Gastrocnemius medialis (tissue), 4 donors: ENCODE data around the gene CCL1.

ENCODE experiments used
- POLR2A ChIP-seq, 2 donors: fragments of 450-650 bp; IDR thresholded peaks; one replicate each; pipeline ENCODE4 v1.6.1; 2017; ENCODE audit warnings: antibody characterized with exemption in 2 of 2, mild to moderate bottlenecking in 2 of 2, moderate library complexity in 2 of 2
- TF ChIP-seq, protein P1 (sequence below), 5 experiments: fragments of 450-650 bp in 3 of 5; fragments of 200-600 bp in 2 of 5; sonication (generic) in 2 of 5; IDR thresholded peaks in 4 of 5; conservative IDR thresholded peaks in 1 of 5; 1 replicate in 4 of 5; 2 replicates in 1 of 5; pipeline ENCODE4 v1.5.1; 2016 to 2019; ENCODE audit warnings: antibody characterized with exemption in 5 of 5, mild to moderate bottlenecking in 3 of 5, moderate library complexity in 3 of 5

- TF ChIP-seq POLR2A (IDR thresholded peaks at IDR 0.05) = no peak
- TF ChIP-seq, protein P1, sequence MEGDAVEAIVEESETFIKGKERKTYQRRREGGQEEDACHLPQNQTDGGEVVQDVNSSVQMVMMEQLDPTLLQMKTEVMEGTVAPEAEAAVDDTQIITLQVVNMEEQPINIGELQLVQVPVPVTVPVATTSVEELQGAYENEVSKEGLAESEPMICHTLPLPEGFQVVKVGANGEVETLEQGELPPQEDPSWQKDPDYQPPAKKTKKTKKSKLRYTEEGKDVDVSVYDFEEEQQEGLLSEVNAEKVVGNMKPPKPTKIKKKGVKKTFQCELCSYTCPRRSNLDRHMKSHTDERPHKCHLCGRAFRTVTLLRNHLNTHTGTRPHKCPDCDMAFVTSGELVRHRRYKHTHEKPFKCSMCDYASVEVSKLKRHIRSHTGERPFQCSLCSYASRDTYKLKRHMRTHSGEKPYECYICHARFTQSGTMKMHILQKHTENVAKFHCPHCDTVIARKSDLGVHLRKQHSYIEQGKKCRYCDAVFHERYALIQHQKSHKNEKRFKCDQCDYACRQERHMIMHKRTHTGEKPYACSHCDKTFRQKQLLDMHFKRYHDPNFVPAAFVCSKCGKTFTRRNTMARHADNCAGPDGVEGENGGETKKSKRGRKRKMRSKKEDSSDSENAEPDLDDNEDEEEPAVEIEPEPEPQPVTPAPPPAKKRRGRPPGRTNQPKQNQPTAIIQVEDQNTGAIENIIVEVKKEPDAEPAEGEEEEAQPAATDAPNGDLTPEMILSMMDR (IDR thresholded peaks at IDR 0.05 in 4 of 5, conservative IDR thresholded peaks at IDR 0.05 in 1 of 5) = no peak
Measured at GRCh38 chr17:34339138-34339770, 23.8 kb downstream of the CCL1 start.
